GM19193 (cell line): ENCODE data around the gene RAI2.

Experiments
- POLR2A ChIP-seq: IDR thresholded peaks from 4 replicates; pipeline ENCODE4 v1.6.1; 2011; ENCODE audit not compliant: insufficient read depth, insufficient read length; ENCODE audit errors: extremely low read depth

RAI2 gene

DNA sequence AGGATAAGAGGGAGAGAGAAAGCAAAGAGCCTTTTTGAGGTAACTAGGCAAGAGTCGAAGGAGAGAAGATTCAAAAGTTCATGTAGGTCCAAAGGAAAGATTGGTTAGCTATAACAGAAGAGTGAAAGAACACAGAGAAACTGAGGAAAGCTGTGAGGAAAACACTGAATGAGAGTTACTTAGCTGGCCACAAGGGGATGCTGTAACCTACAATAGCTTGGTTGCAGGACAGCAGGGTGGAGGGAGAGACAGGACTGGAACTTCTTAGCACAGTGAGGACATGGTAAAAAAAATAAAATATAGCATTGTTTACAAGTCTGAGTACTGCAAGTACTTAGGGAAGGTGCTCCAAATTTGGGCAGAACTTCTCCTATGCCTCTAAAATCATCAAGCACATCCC is 48.3 kb downstream of the RAI2 start:
- no peak for TF ChIP-seq POLR2A

DNA sequence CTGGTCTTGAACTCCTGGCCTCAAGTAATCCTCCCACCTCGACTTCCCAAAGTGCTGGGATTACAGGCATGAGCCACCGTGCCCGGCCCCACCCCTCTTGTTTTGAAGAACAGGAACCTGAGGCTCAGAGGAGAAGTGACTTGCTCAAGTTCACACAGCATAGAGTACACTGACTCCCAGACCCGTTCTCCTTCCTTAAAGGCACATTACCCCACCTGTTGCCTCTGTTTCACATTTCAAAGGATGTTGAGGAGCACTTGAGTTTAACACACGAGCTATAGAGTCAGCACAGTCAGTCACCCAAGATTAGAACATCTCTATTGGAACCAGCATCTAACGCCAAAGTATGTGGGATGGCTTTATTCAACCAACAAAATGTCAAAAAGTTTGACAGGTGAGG is 51.1 kb downstream of the RAI2 start:
- no peak for TF ChIP-seq POLR2A

DNA sequence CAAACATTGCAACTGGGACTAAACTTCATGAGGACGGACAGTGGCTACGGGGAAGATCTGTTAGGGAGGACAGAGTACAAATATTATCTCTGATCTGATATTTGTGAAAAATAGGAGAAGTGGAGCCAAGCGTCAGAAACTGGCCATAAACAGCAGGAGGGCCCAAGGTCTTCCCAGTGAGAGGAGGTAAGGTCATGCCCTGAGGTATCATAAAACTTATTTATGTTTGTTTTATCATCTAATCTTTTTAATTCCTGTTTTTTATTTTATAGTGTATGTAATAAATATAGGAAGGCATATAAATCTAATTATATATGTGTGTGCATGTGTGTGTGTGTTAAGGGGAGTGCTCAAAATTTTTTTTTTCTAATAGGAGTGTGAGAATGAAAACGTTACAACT is 51.8 kb downstream of the RAI2 start:
- no peak for TF ChIP-seq POLR2A

DNA sequence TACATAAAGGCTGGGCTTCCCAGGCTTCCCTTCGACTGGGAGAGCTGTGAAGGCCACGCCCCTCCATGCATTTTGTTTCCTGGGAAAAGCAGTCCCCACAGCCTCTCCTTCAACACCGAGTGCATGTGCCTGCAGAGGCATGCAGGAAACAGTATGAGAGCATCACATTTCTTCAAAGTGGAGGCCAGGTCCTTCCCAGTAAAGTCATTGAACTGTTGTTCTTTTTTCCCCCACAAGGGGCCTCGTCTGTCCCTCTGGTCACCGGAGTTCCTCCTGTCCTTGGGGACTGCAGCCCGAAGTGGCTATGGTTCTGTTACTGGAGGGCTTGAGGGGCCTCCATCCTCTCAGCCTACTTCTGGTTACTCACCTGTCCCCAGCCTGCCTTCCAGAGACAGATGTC is 56.0 kb downstream of the RAI2 start:
- TF ChIP-seq POLR2A = no peak

DNA sequence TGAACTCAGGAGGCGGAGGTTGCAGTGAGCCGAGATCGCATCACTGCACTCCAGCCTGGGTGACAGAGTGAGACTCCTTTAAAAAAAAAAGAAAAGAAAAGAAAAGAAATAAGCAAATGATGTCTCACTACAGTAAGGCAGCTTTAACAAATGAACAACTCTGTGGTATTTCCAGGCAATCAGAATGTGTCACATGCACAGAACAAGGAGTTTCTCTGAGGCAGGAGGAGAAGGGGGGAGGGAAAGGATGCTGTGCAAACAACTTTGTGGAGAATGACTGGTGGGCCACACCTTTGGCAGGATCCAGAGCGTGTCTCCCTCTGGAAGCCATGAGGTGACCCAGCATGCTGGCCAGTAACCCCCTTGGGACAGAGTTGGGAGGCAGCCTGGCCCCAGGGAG is 57.6 kb downstream of the RAI2 start:
- no peak for TF ChIP-seq POLR2A

DNA sequence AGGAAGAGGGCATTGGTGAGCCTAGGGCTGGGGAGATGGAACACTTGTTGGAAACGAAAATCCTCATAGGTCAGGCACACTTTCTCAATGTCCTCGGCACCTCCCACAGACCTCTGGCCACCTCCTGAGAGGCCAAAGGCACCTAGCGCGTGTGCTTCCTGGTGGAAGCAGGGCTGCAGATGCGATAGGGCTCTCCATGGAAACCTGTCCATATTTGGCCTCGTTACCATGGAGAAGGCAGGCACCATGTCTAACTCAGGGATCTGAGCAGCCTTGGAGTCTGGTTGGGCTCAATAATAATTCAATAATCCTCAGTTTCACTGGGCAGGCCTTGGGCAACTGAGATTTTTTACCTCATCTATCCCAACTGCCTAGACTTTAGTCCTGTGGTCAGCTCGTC is 58.3 kb downstream of the RAI2 start:
- no peak for TF ChIP-seq POLR2A

DNA sequence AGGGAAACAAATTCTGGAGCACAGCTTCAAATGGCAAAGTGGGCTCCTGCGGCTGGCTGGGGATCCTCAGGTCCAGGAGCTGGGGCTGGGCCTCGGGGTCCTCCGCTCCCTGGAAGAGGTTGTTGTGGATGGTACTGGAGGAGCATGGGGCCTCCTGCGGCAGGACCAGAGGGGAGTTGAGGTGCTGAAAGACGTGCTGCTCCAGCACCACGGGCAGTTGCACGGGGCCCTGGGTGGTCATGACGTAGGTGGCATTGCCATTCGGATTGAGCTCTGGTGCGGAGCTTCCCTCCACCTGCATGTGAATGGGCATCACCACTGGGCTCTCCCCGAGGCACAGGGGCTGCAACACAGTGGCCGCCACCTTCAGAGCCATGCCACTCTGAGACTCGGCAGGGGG is 59.7 kb downstream of the RAI2 start:
- TF ChIP-seq POLR2A = no peak

DNA sequence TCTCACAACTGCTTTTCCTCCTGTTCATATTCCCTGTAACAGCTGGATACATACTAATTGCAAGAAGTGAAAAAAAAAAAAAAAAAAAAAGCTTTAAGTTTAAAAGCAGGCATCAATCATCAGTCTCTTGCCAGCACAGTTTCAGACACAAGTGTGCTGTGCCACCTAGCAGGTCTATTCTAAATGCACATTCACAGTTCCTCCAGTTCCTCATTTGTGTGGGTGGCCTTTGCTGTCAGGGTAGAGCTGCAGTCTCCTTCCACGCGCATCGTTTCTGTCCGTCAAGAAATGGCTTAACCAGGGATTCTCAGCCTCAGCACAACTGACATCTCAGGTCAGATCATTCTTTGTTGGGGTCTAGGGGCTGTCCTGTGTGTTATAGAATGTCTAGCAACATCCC is 62.2 kb downstream of the RAI2 start:
- TF ChIP-seq POLR2A = no peak

DNA sequence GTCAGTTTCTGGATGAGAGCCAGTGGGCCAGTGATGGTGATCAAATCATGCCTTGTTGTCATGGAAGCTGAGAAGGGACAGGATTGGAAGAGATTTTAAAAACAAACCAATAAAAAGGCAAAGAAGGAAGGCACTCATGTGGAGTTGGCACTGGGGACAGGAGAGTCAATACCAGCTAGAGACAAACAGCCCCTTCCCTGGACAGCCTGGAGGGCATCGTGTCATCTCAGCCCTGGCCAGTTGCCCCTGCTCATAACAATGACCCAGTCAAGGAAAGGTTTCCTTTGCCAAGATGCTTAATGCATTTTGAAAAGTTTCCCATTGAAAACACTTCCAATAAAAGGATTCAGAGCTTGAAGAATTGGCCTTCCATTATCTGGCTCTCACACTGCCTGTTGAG is 68.3 kb downstream of the RAI2 start:
- no peak for TF ChIP-seq POLR2A

DNA sequence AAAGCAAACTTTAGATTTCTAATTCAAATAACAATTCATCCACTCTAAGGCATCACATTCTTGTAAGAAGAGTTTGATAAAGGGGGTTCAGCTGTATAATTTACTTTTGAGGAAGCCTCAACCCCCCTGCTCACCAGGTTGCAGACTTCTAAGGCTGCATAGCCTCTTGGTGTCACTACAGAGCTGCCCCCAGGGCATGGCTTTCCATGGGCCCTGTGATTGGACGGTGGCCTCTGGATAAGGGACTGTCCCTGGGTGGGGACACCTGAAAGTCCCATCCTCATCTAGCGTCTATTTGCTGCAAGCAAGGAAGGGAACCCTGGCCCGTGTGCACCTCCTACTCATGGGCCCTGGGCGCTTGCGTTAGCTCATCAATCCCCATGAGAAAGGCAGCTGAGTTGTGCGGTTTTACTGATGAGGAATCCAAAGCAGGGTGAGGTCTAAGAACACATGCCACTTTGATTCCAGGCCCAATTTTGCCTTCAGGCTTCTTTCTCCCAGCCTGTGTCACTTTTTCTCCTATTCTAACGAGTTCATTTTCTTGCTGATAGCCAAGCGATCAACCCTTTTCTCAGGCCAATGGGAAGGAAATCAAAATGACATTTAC is 72.0 kb downstream of the RAI2 start:
- TF ChIP-seq POLR2A = no peak

DNA sequence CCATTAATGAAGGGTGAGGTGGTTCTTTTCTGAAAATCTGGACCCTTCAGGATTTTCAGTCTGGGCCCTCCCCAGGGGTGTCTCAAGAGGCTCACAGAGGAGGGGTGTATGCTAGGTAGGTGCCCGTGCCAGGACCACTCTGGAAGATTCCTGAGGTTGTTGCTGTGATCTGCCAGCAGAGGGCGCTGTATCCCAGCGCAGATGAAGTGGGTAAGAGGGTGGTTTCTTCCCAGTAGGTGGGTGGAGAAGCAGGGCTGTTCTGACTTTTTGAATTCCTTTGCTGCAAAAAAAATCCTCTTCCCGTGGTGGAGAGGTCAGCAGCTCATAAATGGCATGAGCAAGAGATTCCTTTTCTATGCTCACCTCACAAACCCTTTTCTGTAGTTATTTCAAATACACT is 72.7 kb downstream of the RAI2 start:
- no peak for TF ChIP-seq POLR2A

DNA sequence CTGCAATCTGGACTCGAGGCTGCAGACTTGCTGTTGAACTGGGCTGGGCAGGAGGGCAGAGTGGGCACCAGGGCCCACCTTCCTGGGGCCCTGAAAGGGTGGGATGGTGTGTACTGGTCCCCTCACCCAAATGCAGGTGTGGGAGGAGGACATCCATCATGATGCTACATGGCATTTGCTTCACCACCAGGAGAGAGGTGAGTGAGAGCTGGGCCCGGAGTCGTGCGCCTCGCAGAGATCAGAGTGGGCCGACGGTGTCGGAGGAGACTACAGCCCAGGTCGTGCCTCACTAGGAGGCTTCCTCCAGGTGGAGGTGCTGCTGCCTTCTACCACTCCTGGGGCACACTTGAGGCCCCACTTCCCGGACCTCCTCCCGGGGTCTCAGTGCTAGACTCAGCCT is 73.5 kb downstream of the RAI2 start:
- no peak for TF ChIP-seq POLR2A

DNA sequence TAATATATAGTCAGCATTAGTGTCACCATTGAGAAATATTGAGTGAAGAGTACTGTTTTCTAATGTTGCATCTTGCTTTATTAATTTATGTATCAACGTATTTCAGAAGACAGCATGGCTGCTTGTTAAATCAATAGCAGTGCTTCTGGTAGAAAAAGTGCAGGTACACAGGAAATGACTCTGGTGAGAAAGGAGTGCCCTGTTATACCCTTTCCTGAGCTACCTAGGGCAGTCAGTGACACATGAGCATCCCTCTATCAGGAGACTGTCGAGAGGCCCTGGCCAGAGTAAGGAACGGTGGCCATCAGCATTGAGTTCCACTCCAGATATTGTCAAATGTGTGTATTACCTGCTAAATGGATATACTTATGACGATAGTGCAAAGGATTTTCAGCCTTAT is 81.7 kb downstream of the RAI2 start:
- no peak for TF ChIP-seq POLR2A

DNA sequence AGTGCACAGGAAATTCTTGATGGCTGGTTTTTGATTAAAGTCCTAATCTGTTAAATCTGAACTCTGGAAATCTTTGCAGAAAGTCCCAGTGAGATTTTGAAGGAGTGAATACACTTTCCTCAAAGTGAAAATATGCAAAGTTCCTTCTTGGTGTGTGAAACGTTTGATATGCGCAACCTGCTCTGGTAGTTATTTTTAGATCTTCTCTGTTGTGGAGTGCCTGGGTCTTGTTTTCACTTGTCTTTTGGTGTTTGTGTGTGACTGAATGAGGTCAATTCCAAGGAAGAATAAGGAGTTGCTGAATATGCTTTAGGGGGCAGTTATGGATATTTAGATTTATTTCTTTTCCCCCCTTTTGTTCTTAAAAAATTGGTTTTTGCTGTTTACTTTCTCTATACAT is 82.1 kb downstream of the RAI2 start:
- TF ChIP-seq POLR2A = no peak

DNA sequence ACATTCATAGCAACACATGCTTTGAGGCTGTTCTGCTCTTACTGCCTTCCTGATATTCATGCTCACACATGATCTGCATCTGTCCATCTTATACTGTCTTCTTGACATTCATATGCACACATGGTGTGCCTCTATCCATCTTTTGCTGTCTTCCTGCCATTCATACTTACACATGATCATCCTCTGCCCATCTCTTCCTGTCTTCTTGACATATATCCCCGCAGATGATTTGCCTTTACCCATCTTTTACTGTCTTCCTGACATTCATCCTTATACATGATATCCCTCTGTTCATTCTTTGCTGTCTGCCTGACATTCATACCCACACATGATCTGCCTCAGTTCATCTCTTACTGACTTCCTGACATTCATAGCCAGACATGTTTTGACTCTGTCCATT is 87.0 kb downstream of the RAI2 start:
- no peak for TF ChIP-seq POLR2A

DNA sequence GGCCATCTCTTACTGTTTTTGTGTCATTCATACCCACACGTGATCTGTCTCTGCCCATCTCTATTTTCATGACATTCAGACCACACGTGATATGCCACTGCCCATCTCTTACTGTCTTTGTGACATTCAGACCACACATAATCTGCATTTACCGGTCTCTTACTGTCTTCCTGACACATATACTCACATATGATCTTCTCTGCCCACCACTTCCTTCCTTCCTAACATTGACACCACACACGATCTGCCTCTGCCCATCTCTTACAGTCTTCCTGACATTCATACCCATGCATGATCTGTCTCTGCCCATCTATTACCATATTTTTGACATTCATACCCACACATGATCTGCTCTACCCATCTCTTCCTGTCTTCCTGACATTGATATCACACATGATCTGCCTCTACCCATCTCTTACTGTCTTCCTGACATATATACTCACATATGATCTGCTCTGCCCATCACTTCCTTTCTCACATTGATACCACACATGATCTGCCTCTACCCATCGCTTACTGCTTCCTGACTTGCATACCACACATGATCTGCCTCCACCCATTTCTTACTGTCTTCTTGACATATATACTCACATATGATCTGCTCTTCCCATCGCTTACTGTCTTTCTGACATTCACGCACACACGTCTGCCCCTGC is 87.7 kb downstream of the RAI2 start:
- no peak for TF ChIP-seq POLR2A
